ENCODE data around the gene C1orf174. TPM values are rescaled to one million over a fixed set of nuclear protein-coding genes. Genes with fewer than 3 reads are reported as not detected.

The C1orf174 gene
- polyA plus RNA-seq, 1 donor, result 16.7 TPM

DNA sequence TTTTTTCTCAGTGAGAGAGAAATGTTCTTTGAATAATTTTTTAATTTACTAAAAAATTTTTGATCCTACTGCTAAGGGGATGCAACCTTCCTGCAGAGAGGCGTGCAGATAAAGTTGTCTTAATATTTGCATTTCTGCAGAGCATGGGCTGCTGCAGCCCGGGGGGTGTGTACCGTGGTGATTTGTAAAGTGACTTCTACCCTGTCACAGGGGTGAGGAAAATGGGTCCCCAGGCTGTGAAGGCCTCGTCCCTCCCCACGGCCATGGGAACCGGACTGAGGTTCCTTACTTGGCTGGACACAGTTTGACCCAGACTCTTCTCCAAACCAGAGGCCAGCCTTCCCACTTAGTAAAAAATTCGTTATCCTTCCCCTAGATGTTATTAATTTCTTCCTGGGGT, 9.5 kb upstream of the C1orf174 start:
- DNase-seq, result no peak

DNA sequence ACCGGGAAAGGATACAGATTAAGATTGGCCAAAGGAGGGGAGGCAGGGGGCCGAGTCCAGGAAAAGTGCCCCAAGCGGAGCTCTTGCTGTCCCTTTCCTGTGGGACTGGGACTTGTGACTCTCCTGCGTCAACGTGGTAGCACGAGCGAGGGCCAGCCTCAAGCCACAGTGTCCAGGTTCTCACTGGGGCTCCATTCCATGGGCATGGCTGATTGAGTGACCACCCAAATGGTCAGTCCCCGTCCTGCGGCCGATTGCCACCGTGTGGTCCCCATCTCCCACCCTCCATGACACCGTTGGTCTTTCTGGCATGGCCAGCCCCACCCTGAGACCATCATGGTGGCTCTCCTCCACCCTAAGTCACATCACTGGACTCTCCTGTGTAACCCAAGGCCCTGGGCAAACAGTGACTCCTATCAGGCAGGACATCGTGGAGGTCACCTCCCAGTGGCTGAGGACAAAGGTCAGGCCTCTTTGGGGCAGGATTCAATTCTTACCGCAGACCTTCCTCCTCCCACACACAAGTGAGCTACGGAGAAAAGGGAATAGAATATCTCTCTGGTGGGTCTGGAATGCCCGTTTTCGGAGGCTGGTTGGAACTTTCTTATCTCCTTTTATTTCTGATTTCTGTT, 8.9 kb upstream of the C1orf174 start:
- DNase-seq, result no peak

DNA sequence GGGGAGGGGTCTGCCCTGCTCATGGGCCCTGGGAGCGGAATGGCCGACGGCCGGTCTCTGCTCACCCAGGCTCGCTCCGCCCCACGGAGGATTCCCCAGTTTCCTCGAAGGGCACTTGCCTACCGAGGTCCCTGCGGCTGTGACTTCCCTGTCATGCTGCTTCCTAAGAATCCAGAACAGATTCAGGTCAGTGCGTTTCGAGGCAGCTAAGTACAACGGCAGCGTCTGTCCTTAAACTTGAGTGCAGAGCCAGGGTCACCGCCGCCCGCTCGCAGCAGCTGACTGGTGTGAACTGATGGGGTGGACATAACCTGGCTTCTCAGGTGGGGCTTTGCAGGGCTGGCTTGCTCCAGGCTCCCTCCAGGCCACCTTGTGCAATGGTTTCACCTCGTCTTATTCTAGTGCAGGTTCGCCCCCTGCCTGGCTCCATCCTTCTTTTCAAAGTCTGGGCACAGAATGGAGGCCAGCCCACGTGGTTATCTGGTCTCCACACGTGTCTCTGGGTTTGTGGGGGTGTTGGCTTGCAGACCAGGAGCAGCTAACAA, 7.6 kb upstream of the C1orf174 start:
- no peak for DNase-seq

DNA sequence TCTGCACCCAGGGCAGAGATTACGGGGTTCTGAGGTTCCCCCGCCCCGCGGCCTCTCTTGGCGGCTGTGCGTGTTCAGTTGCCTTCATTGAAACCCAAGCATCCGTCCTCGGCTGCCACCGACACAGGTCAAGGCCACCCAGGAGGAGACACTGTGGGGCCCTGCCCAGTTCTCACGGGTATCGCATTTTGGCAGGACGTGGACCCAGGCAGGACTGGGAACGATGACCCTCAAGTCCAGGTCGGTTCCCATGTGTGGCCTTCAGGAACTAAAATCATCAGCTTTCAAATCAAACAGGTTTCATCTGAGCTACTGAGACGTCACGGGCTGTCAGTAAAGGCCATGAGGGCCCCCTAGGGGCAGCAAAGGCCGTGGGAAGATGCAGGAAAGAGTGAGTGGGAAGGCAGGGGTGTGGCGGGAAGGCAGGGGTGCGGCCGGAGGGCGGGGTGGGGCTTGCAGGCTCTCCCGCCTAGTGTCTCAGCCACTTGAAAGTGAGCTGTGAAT, 7.0 kb upstream of the C1orf174 start:
- no peak for DNase-seq

DNA sequence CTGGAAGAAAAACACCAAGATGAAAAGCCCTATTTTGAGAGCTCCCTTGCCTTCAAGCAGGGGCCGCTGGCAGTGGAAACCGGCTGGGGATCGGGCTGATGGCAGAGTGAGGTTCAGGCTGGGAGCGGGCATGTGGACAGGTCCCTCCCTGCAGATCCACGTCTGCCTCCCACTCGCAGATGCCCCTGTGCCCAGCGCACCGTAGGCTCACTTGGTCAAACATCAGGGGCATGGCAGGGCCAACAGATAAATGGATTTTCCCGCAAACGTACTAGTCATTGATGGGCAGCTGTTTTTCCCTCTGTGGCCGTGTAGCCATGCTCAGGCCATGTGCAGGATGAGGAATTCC, 6.6 kb upstream of the C1orf174 start:
- DNase-seq, result no peak

DNA sequence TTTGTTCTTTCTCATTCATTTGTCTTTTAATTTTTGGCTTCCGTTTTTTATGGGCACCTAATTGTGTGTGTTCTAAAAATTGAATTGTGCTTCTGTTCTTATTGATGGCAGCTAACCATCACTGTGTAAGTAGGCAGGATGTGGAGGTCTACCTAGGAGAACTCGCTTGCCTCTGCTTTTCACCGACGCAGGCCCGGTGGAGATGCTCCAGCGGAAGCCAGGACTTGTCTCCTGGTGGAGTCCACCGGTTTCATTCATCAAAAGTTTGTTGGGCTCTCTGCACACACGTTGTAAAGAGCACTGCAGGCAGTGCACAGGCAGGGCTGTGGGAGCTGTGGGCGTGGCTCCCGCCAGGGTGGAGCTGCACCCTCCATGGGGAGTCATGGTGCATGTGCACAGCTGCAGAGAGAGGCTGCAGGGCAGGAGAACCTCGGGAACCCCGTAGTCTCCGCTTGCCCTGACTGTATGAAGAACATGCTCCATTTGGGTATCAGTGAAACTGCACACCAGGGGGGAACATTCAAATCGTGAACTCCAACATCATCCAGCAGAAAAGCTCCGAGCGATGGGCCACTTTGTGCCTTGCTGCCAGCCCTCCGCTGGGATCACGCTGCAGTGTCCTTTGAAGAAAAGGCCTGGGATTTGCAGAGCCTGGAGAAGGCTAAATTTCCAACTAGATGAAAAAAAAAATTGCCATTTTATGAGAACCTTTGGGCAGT, 6.0 kb upstream of the C1orf174 start:
- DNase-seq, result no peak

DNA sequence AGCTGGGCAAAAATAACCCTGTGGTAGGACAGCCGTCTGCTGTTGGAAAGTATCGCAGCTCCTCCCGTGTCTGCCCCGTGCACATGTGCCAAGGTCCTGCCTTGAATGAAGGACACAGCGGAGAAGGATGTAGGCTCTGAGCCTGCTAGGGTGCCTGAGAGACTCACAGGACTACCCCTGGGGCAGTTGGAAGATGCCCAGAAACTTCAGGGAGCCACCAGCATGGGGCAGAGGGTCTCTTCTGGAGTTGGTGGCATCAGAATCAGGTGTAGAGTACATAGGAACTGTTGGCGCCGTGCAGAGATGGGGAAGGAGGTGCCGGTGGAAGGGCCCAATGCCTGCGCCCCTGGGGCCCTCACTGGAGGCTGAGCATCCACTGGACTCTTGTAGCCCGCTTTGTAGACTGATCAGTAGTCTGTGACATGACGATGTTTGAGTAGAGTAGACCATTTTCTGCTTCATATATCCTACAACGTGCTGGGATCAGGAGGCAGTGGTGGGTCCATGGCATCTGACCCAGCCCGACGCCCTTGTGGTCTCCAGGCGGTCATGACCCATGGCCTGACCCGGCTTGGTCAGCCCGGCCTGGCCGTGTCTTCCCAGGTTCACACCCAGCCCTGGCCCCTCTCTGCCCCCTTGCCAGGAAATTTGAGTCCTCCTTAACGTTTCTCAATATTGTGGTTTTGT, 5.3 kb upstream of the C1orf174 start:
- no peak for DNase-seq

DNA sequence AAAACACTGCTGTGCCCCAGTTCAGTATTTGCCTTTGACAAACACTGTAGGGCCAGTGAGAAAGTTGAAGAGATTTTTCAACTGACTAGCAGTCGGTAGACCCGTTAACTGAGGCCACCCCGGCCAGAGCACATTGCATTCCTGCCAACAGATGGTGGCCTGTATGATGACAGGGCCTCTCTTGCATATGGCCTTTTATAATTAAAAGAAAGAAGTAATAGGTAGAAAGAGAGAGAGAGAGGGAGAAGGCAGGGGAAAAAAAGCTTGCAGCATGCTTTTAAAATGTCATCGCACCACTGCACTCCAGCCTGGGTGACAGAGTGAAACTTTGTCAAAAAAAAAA, 4.7 kb upstream of the C1orf174 start:
- DNase-seq, result no peak

DNA sequence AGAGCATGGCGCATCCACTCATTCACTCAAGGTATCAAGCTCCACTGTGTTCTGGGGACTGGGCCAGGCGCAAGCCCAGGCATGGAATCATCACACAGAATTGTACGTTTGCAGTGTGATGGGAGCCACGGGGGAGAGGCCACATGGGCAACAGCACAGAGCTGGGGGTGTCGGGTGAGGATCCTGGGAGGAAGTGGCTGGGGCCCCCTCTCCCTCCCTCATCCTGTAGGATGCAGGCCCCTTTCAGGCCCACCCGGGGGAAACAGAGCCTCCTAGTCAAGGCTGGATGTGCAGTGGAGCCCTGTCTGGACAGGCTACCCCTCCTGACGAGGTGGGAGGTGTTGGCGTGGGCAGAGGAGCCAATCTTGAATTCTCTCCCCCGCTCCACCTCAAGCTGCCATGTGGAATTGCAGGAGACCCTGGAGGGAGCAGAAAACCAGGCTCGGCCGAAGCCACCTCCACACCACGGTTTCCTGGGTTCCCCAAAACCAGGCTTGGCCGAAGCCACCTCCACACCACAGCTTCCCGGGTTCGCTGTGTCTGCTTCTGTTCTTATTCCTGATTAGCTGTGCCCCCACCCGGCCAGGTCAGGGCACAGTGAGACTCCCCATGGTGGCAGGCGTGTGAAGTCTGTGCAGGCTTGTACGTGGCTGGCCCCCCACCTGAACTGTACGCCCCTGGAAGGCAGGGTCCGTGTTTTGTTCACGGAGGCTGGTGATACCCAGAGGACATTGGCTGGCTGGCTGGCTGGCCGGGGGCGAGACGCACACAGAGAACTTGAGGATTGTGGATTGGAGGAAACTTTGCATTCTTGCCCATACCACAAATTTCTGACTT, 4.2 kb upstream of the C1orf174 start:
- DNase-seq, result no peak

DNA sequence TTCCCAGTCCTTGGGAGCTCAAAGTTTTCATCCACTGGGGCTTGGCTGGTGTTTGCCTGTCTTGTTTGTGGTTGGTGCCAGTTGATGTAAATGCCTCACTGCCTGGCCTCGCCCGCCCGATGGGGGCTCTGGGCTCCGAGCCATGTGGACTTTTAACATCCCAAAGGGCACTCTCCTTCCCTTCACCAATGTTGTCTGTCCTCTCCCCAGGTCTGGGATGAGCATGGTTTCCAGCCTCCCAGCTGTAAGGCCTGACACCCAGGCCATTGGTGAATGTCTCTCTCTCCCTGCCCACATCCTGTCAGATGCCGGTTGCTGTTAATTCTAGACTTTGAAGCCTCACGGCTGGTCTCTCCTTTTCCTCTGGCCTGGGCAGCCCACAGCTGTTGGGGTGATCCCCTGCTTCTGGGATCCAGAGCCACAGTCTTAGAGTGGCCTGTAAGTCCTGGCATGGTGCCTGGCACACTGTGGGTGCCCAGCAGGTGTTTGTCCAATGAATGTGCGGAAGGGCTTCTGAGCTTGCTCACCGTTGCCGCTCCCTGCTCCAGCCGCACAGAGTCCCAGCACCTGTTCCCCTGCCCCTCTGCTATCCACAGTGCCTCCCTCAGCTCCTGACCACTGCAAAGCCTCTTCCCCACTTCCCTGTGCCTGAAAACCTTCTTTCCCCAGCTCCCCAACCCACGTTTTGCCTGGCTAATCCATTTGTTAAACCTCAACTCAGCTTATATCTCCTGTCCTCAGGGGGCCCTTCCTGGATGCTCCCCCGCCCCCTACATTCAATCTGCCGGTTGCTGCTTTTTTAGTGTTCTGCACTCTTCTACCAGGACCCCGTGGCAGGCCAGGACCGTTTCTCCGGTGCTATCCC, 3.3 kb upstream of the C1orf174 start:
- DNase-seq, result peak; percentile 34

DNA sequence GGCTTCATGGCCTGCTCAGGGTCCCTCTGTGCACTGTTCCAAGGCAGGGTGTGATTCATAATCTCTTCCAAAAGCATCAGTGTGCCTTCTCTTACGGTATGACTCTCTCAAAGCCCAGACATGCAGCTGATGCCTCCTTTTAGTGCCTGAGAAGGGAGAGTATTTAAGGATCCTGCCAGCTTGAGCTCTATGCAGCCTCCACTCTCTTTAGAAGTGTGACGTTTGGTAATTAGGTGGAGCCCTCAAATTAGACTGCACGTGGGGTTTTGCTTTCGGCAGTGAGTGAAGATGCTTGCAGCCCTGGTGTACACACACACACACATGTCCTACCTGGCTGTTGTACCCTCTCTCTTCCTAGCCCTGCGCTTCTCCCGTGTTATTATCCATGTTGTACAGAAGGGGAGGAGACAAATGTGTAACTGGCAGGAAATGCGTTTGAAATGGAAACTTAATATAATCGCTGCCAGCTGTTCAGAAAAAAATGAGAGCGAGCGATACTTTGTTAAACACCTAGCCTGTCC, 2.6 kb upstream of the C1orf174 start:
- DNase-seq, result no peak

DNA sequence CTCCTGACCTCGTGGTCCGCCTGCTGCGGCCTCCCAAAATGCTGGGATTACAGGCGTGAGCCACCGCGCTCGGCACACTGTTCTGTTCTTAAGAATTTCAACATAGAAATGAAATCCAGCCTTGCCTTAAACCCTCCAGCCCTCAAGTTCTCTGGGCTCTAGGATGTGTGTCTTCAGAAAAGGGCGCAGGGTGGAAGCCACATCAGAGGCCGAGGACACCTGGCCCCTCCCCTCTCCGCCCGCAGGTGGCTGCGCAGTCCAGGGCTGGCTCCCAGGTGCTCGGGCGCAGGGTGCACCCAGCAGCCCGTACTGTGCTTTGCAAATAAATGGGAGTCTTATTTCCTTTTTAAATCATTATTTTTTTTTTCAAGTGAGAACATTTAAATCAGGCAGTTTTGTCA, 2.0 kb upstream of the C1orf174 start:
- DNase-seq, result no peak

DNA sequence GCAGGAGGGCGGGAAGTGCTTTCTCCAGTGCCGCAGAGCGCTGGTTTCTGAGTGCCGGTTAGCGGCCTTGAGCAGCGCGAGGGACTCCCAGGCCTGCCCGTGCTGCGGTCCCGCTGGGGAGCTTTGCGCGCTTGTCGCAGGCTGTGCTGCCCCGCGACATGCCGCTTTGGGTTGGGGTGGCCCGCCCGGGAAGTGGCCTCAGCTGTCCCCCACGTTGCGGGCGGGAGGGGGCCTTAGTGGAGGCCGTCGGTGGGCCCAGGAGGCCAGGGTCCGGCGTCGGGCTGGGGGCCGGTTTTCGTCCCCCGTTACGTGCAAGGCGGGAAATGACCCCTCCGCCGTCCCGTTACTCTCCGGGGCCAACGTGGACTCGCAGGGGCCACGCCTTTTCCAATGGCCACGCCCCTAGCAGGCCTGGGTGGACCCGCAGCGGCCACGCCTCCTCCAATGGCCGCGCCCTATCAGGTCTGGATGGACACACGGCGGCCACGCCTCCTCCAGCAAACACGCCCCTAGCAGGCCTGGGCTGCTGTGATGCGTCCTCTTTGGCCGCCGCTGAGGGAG, 977 bp upstream of the C1orf174 start:
- DNase-seq, result peak; percentile 96

DNA sequence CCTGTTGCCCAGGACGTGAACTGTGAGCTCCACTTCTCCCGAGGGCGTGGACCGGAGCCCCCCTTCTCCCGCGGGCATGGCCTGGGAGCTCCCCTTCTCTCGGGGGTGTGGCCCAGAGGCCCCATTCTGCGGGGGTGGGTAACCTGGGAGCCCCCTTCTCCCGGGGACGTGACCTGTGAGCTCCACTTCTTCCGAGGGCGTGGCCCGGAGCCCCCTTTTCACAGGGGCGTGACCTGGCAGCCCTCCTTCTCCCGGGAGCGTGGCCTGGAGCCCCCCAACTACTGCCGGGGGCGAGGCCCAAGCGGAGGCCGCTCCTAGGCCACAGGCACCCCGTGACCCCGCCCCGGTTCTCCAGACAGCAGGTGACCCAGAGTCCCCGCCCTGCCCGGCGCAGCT, 320 bp downstream of the C1orf174 start:
- DNase-seq, result no peak

DNA sequence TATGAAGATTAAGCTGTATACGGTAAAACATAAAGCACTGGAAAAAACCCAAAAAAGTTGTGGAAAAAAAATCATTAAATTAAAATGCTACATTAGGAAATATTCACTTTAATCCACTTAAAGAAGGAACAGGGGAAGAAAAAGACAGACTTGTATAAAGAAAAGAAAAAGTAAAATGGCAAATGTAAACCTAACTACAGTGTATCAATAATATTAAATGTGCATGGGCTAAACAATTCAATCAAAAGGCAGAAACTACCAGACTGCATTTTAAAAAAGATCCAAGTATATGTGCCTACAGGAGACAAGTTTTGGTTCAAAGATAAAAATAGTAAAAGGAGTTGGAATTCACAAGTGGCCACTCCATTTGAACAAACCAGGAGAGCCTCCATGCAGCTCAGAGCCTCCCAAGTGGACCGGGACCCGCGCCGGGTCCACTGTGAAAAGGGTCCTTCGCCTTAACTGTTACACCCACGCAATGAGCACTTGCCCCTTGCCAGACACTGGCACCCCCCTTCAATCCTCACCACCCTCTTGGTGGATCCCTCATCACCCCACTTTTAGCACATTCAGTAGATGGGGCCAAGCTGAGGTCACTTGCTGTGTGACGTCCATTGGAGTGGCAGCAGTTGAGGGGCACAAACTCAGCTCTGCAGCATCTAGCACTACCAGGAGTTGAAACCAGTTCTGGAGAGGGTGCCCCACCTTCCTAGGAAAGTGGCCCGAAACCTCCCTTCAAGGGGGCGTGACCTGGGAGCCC, 898 bp downstream of the C1orf174 start:
- no peak for DNase-seq

DNA sequence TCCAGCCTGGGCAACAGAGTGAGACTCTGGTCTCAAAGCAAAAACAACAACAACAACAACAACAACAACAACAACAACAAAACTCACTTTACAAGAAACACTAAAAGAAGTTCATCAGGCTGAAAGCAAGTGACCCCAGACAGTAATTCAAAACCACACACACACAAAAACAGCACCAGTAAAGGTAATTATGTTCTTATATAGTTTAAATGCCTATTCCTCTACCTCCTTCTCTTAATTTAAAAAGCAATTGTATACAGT, 1.7 kb downstream of the C1orf174 start:
- DNase-seq, result no peak

DNA sequence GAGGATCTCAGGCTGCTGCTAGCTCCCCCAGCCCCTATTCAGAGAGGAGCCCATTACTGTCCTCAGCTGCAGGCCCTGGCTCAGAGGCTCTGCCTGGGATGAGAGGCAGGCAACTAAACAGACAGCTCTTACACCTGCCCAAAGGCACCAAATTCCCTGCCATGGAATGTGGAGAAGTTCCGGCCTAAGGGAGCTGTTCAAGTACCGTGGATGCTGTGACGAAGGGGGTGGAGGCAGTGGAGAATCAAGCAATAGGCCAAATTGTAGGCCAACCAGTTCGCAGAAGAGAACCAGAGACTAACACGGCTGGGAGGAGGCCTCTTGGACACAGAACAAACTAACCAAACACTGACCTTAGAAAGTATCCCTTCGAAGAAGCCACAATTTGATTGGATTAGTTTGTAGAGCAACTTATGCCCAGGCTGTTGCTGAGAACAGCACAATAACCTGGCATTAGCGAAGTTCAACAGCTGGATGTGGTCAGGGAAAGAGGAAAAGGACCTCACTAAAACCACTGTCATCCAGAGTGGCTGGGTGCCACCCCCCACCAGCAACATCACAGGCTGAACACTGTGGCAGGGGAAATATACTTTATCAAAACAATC, 3.6 kb downstream of the C1orf174 start:
- no peak for DNase-seq

DNA sequence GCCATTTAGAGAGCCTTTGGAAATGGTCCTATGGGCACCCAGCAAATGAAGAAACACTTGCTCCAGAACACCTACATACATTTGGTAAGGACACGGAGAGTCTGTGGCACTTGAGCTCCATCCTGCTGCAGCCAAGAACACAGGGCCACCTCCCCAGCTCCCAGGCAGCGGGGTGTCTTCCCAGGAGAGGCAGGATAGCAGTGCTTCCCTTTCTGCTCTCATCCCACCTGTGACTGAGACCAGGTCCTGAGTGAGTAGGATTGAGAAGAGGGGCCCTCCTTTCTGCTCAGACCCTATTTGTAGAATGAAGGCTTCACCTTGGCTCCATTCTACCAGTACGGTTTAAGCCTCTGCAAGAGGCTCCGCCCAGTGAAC, 4.1 kb downstream of the C1orf174 start:
- DNase-seq, result no peak

DNA sequence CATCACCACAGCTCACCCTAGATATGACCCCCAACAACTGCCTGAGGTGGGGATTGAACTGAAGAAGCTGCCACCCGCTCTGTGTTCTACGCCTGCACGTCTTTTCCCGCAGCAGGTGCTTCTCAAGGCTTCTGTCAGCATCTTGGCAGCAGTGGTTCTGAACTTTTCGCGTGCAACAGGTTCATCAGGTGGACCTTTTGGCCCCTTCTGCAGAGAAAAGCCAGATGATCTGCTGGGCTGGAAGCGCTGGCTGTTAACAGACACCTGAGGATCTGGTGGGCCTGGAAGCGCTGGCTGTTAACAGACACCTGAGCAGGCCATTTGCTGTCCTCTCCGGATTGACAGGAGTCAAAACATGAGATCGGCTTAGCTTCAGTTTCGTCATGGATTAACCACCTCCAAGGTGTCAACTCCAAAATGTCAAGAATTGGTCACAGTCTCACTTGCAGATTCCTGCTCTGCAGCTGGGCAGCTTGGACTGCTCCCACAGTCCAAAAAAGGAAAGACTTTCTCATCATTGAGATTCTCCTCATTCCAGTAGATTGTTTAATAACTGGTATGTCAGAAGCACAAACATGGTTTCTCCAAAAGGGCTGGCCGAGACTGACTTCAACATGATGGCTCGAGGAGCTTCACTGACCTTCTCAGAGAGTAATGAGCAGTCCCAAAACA, 4.7 kb downstream of the C1orf174 start:
- no peak for DNase-seq
